ENCODE measurements around the gene PAX7.

- TF ChIP-seq E2F1 (CRISPR knock-in tag; IDR thresholded peaks at IDR 0.05), result no peak
- no peak for TF ChIP-seq NFYB (CRISPR knock-in tag; conservative IDR thresholded peaks at IDR 0.05; ENCODE audit: low read depth)
- no peak for TF ChIP-seq ATF1 (CRISPR knock-in tag; IDR thresholded peaks at IDR 0.05)
- TF ChIP-seq CTCF (IDR thresholded peaks at IDR 0.05), result no peak
- TF ChIP-seq USF1 (CRISPR knock-in tag; IDR thresholded peaks at IDR 0.05), result no peak
- TF ChIP-seq, protein P1, sequence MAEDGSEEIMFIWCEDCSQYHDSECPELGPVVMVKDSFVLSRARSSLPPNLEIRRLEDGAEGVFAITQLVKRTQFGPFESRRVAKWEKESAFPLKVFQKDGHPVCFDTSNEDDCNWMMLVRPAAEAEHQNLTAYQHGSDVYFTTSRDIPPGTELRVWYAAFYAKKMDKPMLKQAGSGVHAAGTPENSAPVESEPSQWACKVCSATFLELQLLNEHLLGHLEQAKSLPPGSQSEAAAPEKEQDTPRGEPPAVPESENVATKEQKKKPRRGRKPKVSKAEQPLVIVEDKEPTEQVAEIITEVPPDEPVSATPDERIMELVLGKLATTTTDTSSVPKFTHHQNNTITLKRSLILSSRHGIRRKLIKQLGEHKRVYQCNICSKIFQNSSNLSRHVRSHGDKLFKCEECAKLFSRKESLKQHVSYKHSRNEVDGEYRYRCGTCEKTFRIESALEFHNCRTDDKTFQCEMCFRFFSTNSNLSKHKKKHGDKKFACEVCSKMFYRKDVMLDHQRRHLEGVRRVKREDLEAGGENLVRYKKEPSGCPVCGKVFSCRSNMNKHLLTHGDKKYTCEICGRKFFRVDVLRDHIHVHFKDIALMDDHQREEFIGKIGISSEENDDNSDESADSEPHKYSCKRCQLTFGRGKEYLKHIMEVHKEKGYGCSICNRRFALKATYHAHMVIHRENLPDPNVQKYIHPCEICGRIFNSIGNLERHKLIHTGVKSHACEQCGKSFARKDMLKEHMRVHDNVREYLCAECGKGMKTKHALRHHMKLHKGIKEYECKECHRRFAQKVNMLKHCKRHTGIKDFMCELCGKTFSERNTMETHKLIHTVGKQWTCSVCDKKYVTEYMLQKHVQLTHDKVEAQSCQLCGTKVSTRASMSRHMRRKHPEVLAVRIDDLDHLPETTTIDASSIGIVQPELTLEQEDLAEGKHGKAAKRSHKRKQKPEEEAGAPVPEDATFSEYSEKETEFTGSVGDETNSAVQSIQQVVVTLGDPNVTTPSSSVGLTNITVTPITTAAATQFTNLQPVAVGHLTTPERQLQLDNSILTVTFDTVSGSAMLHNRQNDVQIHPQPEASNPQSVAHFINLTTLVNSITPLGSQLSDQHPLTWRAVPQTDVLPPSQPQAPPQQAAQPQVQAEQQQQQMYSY (CRISPR knock-in tag; IDR thresholded peaks at IDR 0.05), result no peak
- TF ChIP-seq, protein P2, sequence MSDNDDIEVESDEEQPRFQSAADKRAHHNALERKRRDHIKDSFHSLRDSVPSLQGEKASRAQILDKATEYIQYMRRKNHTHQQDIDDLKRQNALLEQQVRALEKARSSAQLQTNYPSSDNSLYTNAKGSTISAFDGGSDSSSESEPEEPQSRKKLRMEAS (CRISPR knock-in tag; IDR thresholded peaks at IDR 0.05), result no peak
- TF ChIP-seq GABPB1 (CRISPR knock-in tag; IDR thresholded peaks at IDR 0.05), result no peak
These were observed 2.1 kb upstream of the PAX7 start for GRCh38 chr1:18628511-18628910.
